ENCODE results near the gene RBM6.
"Not testable (repeated sequence)": the region's sequence is repeated elsewhere in the genome, so short reads cannot be mapped to it uniquely, and the experiment has no call there.

DNA sequence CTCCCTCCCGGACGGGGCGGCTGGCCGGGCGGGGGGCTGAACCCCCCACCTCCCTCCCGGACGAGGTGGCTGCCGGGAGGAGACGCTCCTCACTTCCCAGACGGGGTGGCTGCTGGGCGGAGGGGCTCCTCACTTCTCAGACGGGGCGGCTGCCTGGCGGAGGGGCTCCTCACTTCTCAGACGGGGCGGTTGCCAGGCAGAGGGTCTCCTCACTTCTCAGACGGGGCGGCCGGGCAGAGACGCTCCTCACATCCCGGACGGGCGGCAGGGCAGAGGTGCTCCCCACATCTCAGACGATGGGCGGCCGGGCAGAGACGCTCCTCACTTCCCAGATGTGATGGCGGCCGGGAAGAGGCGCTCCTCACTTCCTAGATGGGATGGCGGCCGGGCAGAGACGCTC lies 145.0 kb downstream of the RBM6 start:
- TF ChIP-seq CTCF, EP300, POLR2A (IDR thresholded peaks at IDR 0.05): not testable (repeated sequence)

Data from tibial nerve (tissue), 4 donors.